IMR-90 (cell line): ENCODE measurements around the gene SMC1B. TPM values are rescaled to one million over a fixed set of nuclear protein-coding genes. Genes with fewer than 3 reads are reported as not detected.

Source experiments
- ATAC-seq: fragments of 200-7000 bp; cut with Tn5 transposase; 2 replicates; pipeline ENCODE4 v1.9.1; 2020; ENCODE audit warnings: low read depth, mild to moderate bottlenecking, moderate library complexity
- BruUV-seq: library from RNA; stranded (reverse); fragments of 400-500 nt; replicated peaks from 2 replicates; lab custom pipeline; 2021; lab: Mats Ljungman, UMichigan
- CTCF ChIA-PET: fragments of 300-600 bp; formaldehyde crosslinking; extraction: SDS; loops from one replicate; lab custom pipeline; 2021; ENCODE audit warnings: antibody characterized with exemption; lab: Yijun Ruan, JAX
- POLR2A ChIA-PET: fragments of 300-600 bp; sonication (Branson Sonifier 250); formaldehyde crosslinking; loops from one replicate; lab custom pipeline; 2022; ENCODE audit warnings: antibody characterized with exemption; ENCODE audit not compliant: unreplicated experiment; lab: Charles Lee
- DNase-seq: peaks from one replicate; pipeline ENCODE4 v3.0.0; 2013
- H2AFZ ChIP-seq: replicated peaks from 2 replicates; pipeline ENCODE3; 2013; ENCODE audit warnings: low read length, mild to moderate bottlenecking; ENCODE audit not compliant: poor library complexity
- H2AK5ac ChIP-seq: 2 replicates; pipeline ENCODE4 v1.6.1; 2013; ENCODE audit warnings: low read depth, low read length, inconsistent platforms
- H2AK9ac ChIP-seq: replicated peaks from 2 replicates; pipeline ENCODE3; 2013; ENCODE audit warnings: mild to moderate bottlenecking, low read depth, low read length, moderate library complexity; ENCODE audit not compliant: poor library complexity
- H2BK120ac ChIP-seq: 2 replicates; pipeline ENCODE4 v1.6.1; 2013; ENCODE audit warnings: low read depth, low read length, inconsistent platforms
- H2BK15ac ChIP-seq: 3 replicates; pipeline ENCODE4 v1.6.1; 2013; ENCODE audit warnings: low read depth, low read length, inconsistent platforms
- H2BK20ac ChIP-seq: 2 replicates; pipeline ENCODE4 v1.6.1; 2013; ENCODE audit warnings: low read depth, mild to moderate bottlenecking, inconsistent platforms, low read length, moderate library complexity
- H2BK5ac ChIP-seq: 2 replicates; pipeline ENCODE4 v1.6.1; 2013; ENCODE audit warnings: mild to moderate bottlenecking, low read depth, low read length, inconsistent platforms; ENCODE audit not compliant: poor library complexity, severe bottlenecking
- H3K14ac ChIP-seq: replicated peaks from 2 replicates; pipeline ENCODE4 v1.6.1; 2013; ENCODE audit warnings: low read depth, low read length, inconsistent platforms
- H3K18ac ChIP-seq: 2 replicates; pipeline ENCODE4 v1.6.1; 2013; ENCODE audit warnings: low read depth, low read length, control low read depth
- H3K23ac ChIP-seq: 2 replicates; pipeline ENCODE4 v1.6.1; 2013; ENCODE audit warnings: low read depth, low read length, inconsistent platforms
- H3K27ac ChIP-seq: 2 replicates; pipeline ENCODE4 v1.5.1; 2013; ENCODE audit warnings: mild to moderate bottlenecking, control low read depth, low read length; ENCODE audit not compliant: insufficient read depth
- H3K27me3 ChIP-seq: 2 replicates; pipeline ENCODE4 v1.6.1; 2013; ENCODE audit warnings: low read length; ENCODE audit not compliant: control insufficient read depth, insufficient read depth
- H3K36me3 ChIP-seq: 2 replicates; pipeline ENCODE4 v1.6.1; 2013; ENCODE audit warnings: low read length, mixed read lengths; ENCODE audit not compliant: control insufficient read depth, insufficient read depth
- H3K4ac ChIP-seq: 2 replicates; pipeline ENCODE4 v1.6.1; 2013; ENCODE audit warnings: low read depth, low read length, inconsistent platforms
- H3K4me1 ChIP-seq: 2 replicates; pipeline ENCODE4 v1.6.1; 2013; ENCODE audit warnings: low read length, mixed read lengths; ENCODE audit not compliant: control insufficient read depth, insufficient read depth
- H3K4me2 ChIP-seq: 2 replicates; pipeline ENCODE4 v1.6.1; 2013; ENCODE audit warnings: low read depth, mild to moderate bottlenecking, control low read depth, low read length, moderate library complexity
- H3K4me3 ChIP-seq: 2 replicates; pipeline ENCODE4 v1.5.1; 2013; ENCODE audit warnings: low read depth, mild to moderate bottlenecking, control low read depth, low read length, moderate library complexity; ENCODE audit not compliant: insufficient read depth
- H3K56ac ChIP-seq: 2 replicates; pipeline ENCODE4 v1.6.1; 2013; ENCODE audit warnings: low read length, inconsistent platforms; ENCODE audit not compliant: insufficient read depth; ENCODE audit errors: extremely low read depth
- H3K79me1 ChIP-seq, 2 experiments: 2 replicates each; pipeline ENCODE4 v1.6.1; 2013; ENCODE audit warnings: low read length in 2 of 2, inconsistent platforms in 1 of 2, low read depth in 1 of 2
- H3K9ac ChIP-seq: 2 replicates; pipeline ENCODE4 v1.6.1; 2013; ENCODE audit warnings: low read depth, low read length, control low read depth
- H3K9me1 ChIP-seq: 2 replicates; pipeline ENCODE4 v1.6.1; 2013; ENCODE audit warnings: low read length, inconsistent platforms; ENCODE audit not compliant: insufficient read depth
- H3K9me3 ChIP-seq: 2 replicates; pipeline ENCODE4 v1.6.1; 2013; ENCODE audit warnings: low read length; ENCODE audit not compliant: control insufficient read depth, insufficient read depth
- H4K20me1 ChIP-seq: 2 replicates; pipeline ENCODE4 v1.6.1; 2013; ENCODE audit warnings: low read length, inconsistent platforms; ENCODE audit not compliant: insufficient read depth
- H4K5ac ChIP-seq: 2 replicates; pipeline ENCODE4 v1.6.1; 2013; ENCODE audit warnings: mild to moderate bottlenecking, low read depth, low read length, control low read depth
- H4K8ac ChIP-seq, 2 experiments: 2 replicates each; pipeline ENCODE4 v1.6.1; 2013; ENCODE audit warnings: low read depth in 2 of 2, low read length in 2 of 2, control low read depth in 1 of 2, inconsistent platforms in 1 of 2
- H4K91ac ChIP-seq: 2 replicates; pipeline ENCODE4 v1.6.1; 2013; ENCODE audit warnings: low read depth, low read length, inconsistent platforms; ENCODE audit not compliant: insufficient read depth
- BHLHE40 ChIP-seq: fragments of 150-350 bp; IDR thresholded peaks from 2 replicates; pipeline ENCODE4 v1.6.1; 2016; ENCODE audit warnings: mild to moderate bottlenecking, low read depth, low read length
- CEBPB ChIP-seq: IDR thresholded peaks from 2 replicates; pipeline ENCODE4 v1.6.1; 2012; ENCODE audit warnings: low read depth, low read length, improper control_type of control experiment
- CHD1 ChIP-seq: IDR thresholded peaks from 2 replicates; pipeline ENCODE4 v1.6.1; 2012; ENCODE audit warnings: low read depth, low read length, improper control_type of control experiment
- ELK1 ChIP-seq: fragments of 150-350 bp; IDR thresholded peaks from 2 replicates; pipeline ENCODE4 v1.6.1; 2016; ENCODE audit warnings: low read depth, mild to moderate bottlenecking, low read length, moderate library complexity, borderline replicate concordance
- FOS ChIP-seq: fragments of 150-350 bp; IDR thresholded peaks from 2 replicates; pipeline ENCODE4 v1.6.1; 2016; ENCODE audit warnings: low read depth, low read length
- MAFK ChIP-seq: IDR thresholded peaks from 2 replicates; pipeline ENCODE4 v1.6.1; 2012; ENCODE audit warnings: low read depth, low read length, improper control_type of control experiment
- MAZ ChIP-seq: IDR thresholded peaks from 2 replicates; pipeline ENCODE4 v1.6.1; 2012; ENCODE audit warnings: low read depth, mild to moderate bottlenecking, low read length, improper control_type of control experiment, moderate library complexity, borderline replicate concordance
- MXI1 ChIP-seq: IDR thresholded peaks from 2 replicates; pipeline ENCODE4 v1.6.1; 2012; ENCODE audit warnings: low read depth, mild to moderate bottlenecking, low read length, moderate library complexity, borderline replicate concordance
- NFE2L2 ChIP-seq: fragments of 150-350 bp; IDR thresholded peaks from 2 replicates; pipeline ENCODE4 v1.6.1; 2016; ENCODE audit warnings: low read depth, mild to moderate bottlenecking, low read length
- POLR2A ChIP-seq: IDR thresholded peaks from 2 replicates; pipeline ENCODE4 v1.6.1; 2012; ENCODE audit warnings: mild to moderate bottlenecking, low read depth, low read length
- RAD21 ChIP-seq: IDR thresholded peaks from 2 replicates; pipeline ENCODE4 v1.6.1; 2012; ENCODE audit warnings: low read length, improper control_type of control experiment
- RCOR1 ChIP-seq: IDR thresholded peaks from 2 replicates; pipeline ENCODE4 v1.6.1; 2012; ENCODE audit warnings: mild to moderate bottlenecking, low read length, improper control_type of control experiment; ENCODE audit not compliant: insufficient replicate concordance
- RFX5 ChIP-seq: IDR thresholded peaks from 2 replicates; pipeline ENCODE4 v1.8.0; 2012; ENCODE audit warnings: low read depth, mild to moderate bottlenecking, low read length, moderate library complexity
- SMC3 ChIP-seq: fragments of 150-350 bp; IDR thresholded peaks from 2 replicates; pipeline ENCODE4 v1.6.1; 2016; ENCODE audit warnings: low read depth, mild to moderate bottlenecking, antibody characterized with exemption, low read length, moderate library complexity
- USF2 ChIP-seq: fragments of 150-350 bp; IDR thresholded peaks from 2 replicates; pipeline ENCODE4 v1.6.1; 2017; ENCODE audit warnings: mild to moderate bottlenecking, antibody characterized with exemption, low read length, low read depth
- WGBS, 2 experiments: methylation state at CpG; one replicate each; pipeline versions ENCODE4 v1.1.5 to v1.1.7; 2013; ENCODE audit warnings: missing lambda C conversion rate in 2 of 2; ENCODE audit not compliant: insufficient read length in 1 of 2; ENCODE audit errors: extremely low coverage in 2 of 2; 5-methylcytosine and 5-hydroxymethylcytosine counted together
- dilution Hi-C: fragments of 300-500 bp; cut with HindIII; formaldehyde crosslinking; loops from one replicate; pipeline ENCODE4 v1.14.3; 2018; ENCODE audit warnings: low sequenced_read_pairs; ENCODE audit not compliant: unreplicated experiment
- in situ Hi-C: fragments of 300-500 bp; cut with MboI; formaldehyde crosslinking; loops from 3 replicates; pipeline ENCODE4 v1.14.3; 2019; ENCODE audit warnings: low sequenced_read_pairs, inconsistent platforms, mixed read lengths
- intact Hi-C: fragments of 100-400 bp; cut with micrococcal nuclease; formaldehyde crosslinking; loops from 2 replicates; pipeline ENCODE4 v1.10.0; 2022
- polyA plus RNA-seq, 3 experiments: library from polyadenylated mRNA; depleted of rRNA; stranded (reverse); fragments of >200 nt; gene quantifications; 2 replicates each; pipeline ENCODE4 v1.2.3, GENCODE V29; 2012; ENCODE audit warnings: low replicate concordance in 1 of 3
- total RNA-seq: library from RNA; depleted of rRNA; stranded (reverse); fragments of >200 nt; gene quantifications from 2 replicates; pipeline ENCODE4 v1.2.3, GENCODE V29; 2012
- TF ChIP-seq, protein P1 (sequence below): conservative IDR thresholded peaks from 2 replicates; pipeline ENCODE4 v1.5.1; 2012; ENCODE audit warnings: mild to moderate bottlenecking, low read depth, low read length, improper control_type of control experiment

The SMC1B gene
- total and polyA plus RNA-seq, 2 of the 4 experiments (the other 2 are of a cell fraction), result not detected

GRCh38 chr22:45306139-45306538 is 107.3 kb downstream of the SMC1B start:
- Histone ChIP-seq H3K4me1 (peaks cover 13% of the 10 kb centered on the region), H2BK5ac (no peak overlapping the region), H3K4me2 (no peak overlapping the region), H2AK9ac (no peak overlapping the region), H4K8ac (no peak overlapping the region), H2BK15ac (no peak overlapping the region), H3K79me1 (peaks cover 5 to 17% of the 10 kb centered on the region in 2 experiments; a peak in 3 of 4 replicates), H3K4me3 (no peak overlapping the region), H3K4ac (no peak overlapping the region), H2AFZ (no peak overlapping the region), H4K5ac (no peak overlapping the region), H3K36me3 (no peaks in the 10 kb centered on the region), H3K56ac (no peak overlapping the region), H3K18ac (no peak overlapping the region), H2BK120ac (no peak overlapping the region), H3K9me1 (0 out of 2 replicates have a peak, but pooled peaks cover 6% of the 10 kb centered on the region), H3K23ac (no peak overlapping the region), H3K14ac (no peak overlapping the region), H2AK5ac (no peak overlapping the region), H2BK20ac (no peak overlapping the region), H4K91ac (no peak overlapping the region), H3K27me3 (no peaks in the 10 kb centered on the region), H3K9ac (no peak overlapping the region), H4K20me1 (peaks cover 4% of the 10 kb centered on the region; the same call in 1 of the 2 replicates), H3K9me3 (no peaks in the 10 kb centered on the region), H3K27ac (no peak overlapping the region)
- intact Hi-C loops, result no loop called here
- DNase-seq (no peak), ATAC-seq (no peak)
- POLR2A ChIA-PET, result no interaction called here
- no TSS peak for BruUV-seq
- WGBS, 2 experiments, result 100% methylated on average over 3 of the region's 9 CpGs; no CpG with 5 or more reads in 1 of the 2 experiments
- in situ Hi-C loops, result no loop called here
- dilution Hi-C loops, result no loop called here
- TF ChIP-seq CEBPB (no peak), MXI1 (no peak), ELK1 (no peak), MAZ (no peak), FOS (no peak), MAFK (no peak), SMC3 (no peak), USF2 (no peak), RCOR1 (no peak), CHD1 (no peak), BHLHE40 (no peak), POLR2A (no peak), NFE2L2 (no peak), RFX5 (no peak), RAD21 (no peak)
- TF ChIP-seq, protein P1, sequence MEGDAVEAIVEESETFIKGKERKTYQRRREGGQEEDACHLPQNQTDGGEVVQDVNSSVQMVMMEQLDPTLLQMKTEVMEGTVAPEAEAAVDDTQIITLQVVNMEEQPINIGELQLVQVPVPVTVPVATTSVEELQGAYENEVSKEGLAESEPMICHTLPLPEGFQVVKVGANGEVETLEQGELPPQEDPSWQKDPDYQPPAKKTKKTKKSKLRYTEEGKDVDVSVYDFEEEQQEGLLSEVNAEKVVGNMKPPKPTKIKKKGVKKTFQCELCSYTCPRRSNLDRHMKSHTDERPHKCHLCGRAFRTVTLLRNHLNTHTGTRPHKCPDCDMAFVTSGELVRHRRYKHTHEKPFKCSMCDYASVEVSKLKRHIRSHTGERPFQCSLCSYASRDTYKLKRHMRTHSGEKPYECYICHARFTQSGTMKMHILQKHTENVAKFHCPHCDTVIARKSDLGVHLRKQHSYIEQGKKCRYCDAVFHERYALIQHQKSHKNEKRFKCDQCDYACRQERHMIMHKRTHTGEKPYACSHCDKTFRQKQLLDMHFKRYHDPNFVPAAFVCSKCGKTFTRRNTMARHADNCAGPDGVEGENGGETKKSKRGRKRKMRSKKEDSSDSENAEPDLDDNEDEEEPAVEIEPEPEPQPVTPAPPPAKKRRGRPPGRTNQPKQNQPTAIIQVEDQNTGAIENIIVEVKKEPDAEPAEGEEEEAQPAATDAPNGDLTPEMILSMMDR, result no peak
- CTCF ChIA-PET, result no interaction called here
